ENCODE results near the gene LILRA6. TPM values are rescaled to one million over a fixed set of nuclear protein-coding genes. Genes with fewer than 3 reads are reported as not detected.
A peak's percentile ranks its signal among the peaks of the same experiment; 100 is the strongest.

The LILRA6 gene
- total and polyA plus RNA-seq, 2 of the 8 experiments (the other 6 are each of a cell fraction or from before 2014, with no cell fraction given): not detected

GRCh38 chr19:54189735-54190502 is 52.7 kb downstream of the LILRA6 start:
- Histone ChIP-seq H2BK120ac (replicated peaks; ENCODE audit: low read depth, low read length) (peak overlapping the region; percentile 50), H3K9ac (replicated peaks in 1 of 4; ENCODE audit: extremely low read depth in 1 of 4, low read depth in 3 of 4, low read length in 3 of 4) (peak overlapping the region; percentile 67 to 99 (median 93)), H2BK12ac (ENCODE audit: low read depth, low read length) (peak overlapping the region; percentile 100), H3K4ac (replicated peaks; ENCODE audit: insufficient read length, low read depth, low read length) (peak overlapping the region; percentile 30), H3K23me2 (ENCODE audit: low read depth, low read length) (peaks cover 11% of the 10 kb centered on the region), H3K18ac (ENCODE audit: extremely low read depth, low read length) (peak overlapping the region; percentile 99), H3K27ac (ENCODE audit: low read depth, low read length) (peak overlapping the region; percentile 99), H3K4me2 (ENCODE audit: insufficient read depth in 1 of 2, low read depth in 2 of 2, low read length in 2 of 2) (peak overlapping the region; percentile 77 to 97), H3K27me3 (replicated peaks in 1 of 4; ENCODE audit: control insufficient read depth in 3 of 4, extremely low read depth in 1 of 4, insufficient read depth in 3 of 4, low read length in 3 of 4) (no peaks in the 10 kb centered on the region), H2AK5ac (ENCODE audit: low read depth, low read length) (no peak overlapping the region), H2AFZ (ENCODE audit: low read length) (peak overlapping the region; percentile 85; the same call in 1 of the 2 replicates), H4K20me1 (replicated peaks in 1 of 2; ENCODE audit: control insufficient read depth in 1 of 2, insufficient read depth in 2 of 2, low read length in 2 of 2) (peaks cover 0 to 10% of the 10 kb centered on the region in 2 experiments), H3K79me2 (ENCODE audit: control insufficient read depth in 1 of 2, insufficient read depth in 2 of 2, low read length in 2 of 2) (peaks cover 3 to 32% of the 10 kb centered on the region in 2 experiments; a peak in 3 of 4 replicates), H2BK20ac (ENCODE audit: low read length) (no peak overlapping the region), H3K56ac (replicated peaks; ENCODE audit: insufficient read length, low read depth, low read length) (peak overlapping the region; percentile 93), H4K91ac (replicated peaks; ENCODE audit: insufficient read length, low read length) (peak overlapping the region; percentile 86), H3K9me3 (ENCODE audit: insufficient read depth in 2 of 2, low read depth in 1 of 2, low read length in 1 of 2) (no peaks in the 10 kb centered on the region), H2BK15ac (ENCODE audit: low read length) (peak overlapping the region; percentile 94; the same call in 1 of the 2 replicates), H3K4me3 (ENCODE audit: extremely low read depth in 1 of 4, insufficient read depth in 2 of 4, low read depth in 3 of 4, low read length in 4 of 4) (peak overlapping the region; percentile 67 to 96 (median 83)), H3K79me1 (ENCODE audit: low read depth, low read length) (peaks cover 13% of the 10 kb centered on the region), H4K8ac (ENCODE audit: extremely low read depth, insufficient read depth, low read length) (peak overlapping the region; percentile 99), H4K5ac (ENCODE audit: insufficient read length, low read depth, low read length) (peak overlapping the region; percentile 97), H2BK5ac (ENCODE audit: low read depth, low read length) (peak overlapping the region; percentile 100), H3K14ac (ENCODE audit: insufficient read length) (no peak overlapping the region), H3K23ac (ENCODE audit: insufficient read length) (no peak overlapping the region), H3K36me3 (ENCODE audit: control insufficient read depth in 2 of 4, insufficient read depth in 4 of 4, low read length in 3 of 4) (peaks cover 4 to 21% (median 7%) of the 10 kb centered on the region in 4 experiments; a peak in 7 of 8 replicates), H3K4me1 (replicated peaks in 1 of 4; ENCODE audit: control insufficient read depth in 3 of 4, insufficient read depth in 4 of 4, low read length in 3 of 4) (peaks cover 3 to 12% (median 7%) of the 10 kb centered on the region in 4 experiments; a peak in 5 of 7 replicates)
- ChIA-PET POLR2A (ENCODE audit: partially characterized antibody) (interaction anchor here (0.6 to 28.7 kb wide), 14 partner anchors 10 to 238 kb away, joined by 3 to 909 read pairs (median 6); partner anchors contain the start of genes CNOT3, LENG1, RPS9 and TMC4), CTCF (ENCODE audit: partially characterized antibody) (interaction anchor here (0.5 to 2.3 kb wide), 9 partner anchors 9 to 202 kb away, joined by 3 to 7 read pairs (median 4); no protein-coding TSS in a partner anchor)
- peak; percentile 96 for FAIRE-seq
- WGBS, 2 experiments (ENCODE audit: extremely low coverage in 1 of 2, insufficient coverage in 1 of 2, insufficient read length in 1 of 2, insufficient replicate concordance in 2 of 2, low coverage in 1 of 2, low lambda C conversion rate in 2 of 2, missing lambda C conversion rate in 1 of 2): 1% methylated on average over 46 of the region's 65 CpGs; no CpG with 5 or more reads in 1 of the 2 experiments
- DNase-seq (ENCODE audit: low read depth in 1 of 2, low spot score in 2 of 2): peak; percentile 100
- TF ChIP-seq ASH2L (IDR thresholded peaks at IDR 0.05; ENCODE audit: low read length) (peak; percentile 38), BACH1 (IDR thresholded peaks at IDR 0.05; ENCODE audit: low read length) (no peak), POU5F1 (IDR thresholded peaks at IDR 0.05; ENCODE audit: low read depth, low read length) (no peak), ATF2 (IDR thresholded peaks at IDR 0.05; ENCODE audit: low read length) (0 out of 2 replicates have a peak, but pooled peaks have one; percentile 38), HDAC6 (IDR thresholded peaks at IDR 0.05; ENCODE audit: low read depth, low read length) (no peak), NANOG (IDR thresholded peaks at IDR 0.05; ENCODE audit: insufficient read depth, low read depth, low read length, poor library complexity, severe bottlenecking) (no peak), TAF1 (IDR thresholded peaks at IDR 0.05; ENCODE audit: low read depth, low read length) (peak; percentile 69; the same call in 1 of the 2 replicates), SRF (IDR thresholded peaks at IDR 0.05; ENCODE audit: low read depth, low read length) (no peak), SAP30 (IDR thresholded peaks at IDR 0.05; ENCODE audit: insufficient read depth, insufficient replicate concordance, low read length) (no peak)
